ENCODE measurements around the gene CCDC138.

- TF ChIP-seq CTCF (IDR thresholded peaks at IDR 0.05) (no peak), POLR2A (IDR thresholded peaks at IDR 0.05) (no peak)
Measured at GRCh38 chr2:108916796-108917421, 130.3 kb downstream of the CCDC138 start.

All from lower leg skin (tissue), 3 donors.